NCI-H774 (cell line): ENCODE data around the gene GDF9.

ENCODE experiments used
- DNase-seq: peaks from one replicate; lab custom pipeline; 2025; lab: John Stamatoyannopoulos, UW

The GDF9 gene

GRCh38 chr5:132820162-132820754 lies 46.0 kb downstream of the GDF9 start:
- peak; percentile 76 for DNase-seq

GRCh38 chr5:132819468-132819867 lies 46.8 kb downstream of the GDF9 start:
- no peak for DNase-seq

GRCh38 chr5:132817011-132817410 lies 49.3 kb downstream of the GDF9 start:
- DNase-seq: no peak

- no peak for DNase-seq
Observed at GRCh38 chr5:132816554-132816953, 49.7 kb downstream of the GDF9 start.

- no peak for DNase-seq
Observed at GRCh38 chr5:132816083-132816482, 50.2 kb downstream of the GDF9 start.

- no peak for DNase-seq
Observed at GRCh38 chr5:132815454-132815853, 50.8 kb downstream of the GDF9 start.

GRCh38 chr5:132814503-132815294 lies 51.6 kb downstream of the GDF9 start:
- DNase-seq: no peak

GRCh38 chr5:132813599-132814502 lies 52.4 kb downstream of the GDF9 start:
- DNase-seq: no peak

GRCh38 chr5:132812781-132813598 lies 53.3 kb downstream of the GDF9 start, which contains the start of gene SOWAHA:
SOWAHA (plus strand) TSS chr5:132813302; CDS start chr5:132813622, 320 bp downstream.
- peak; percentile 15 for DNase-seq

- no peak for DNase-seq
Observed at GRCh38 chr5:132812123-132812765, 54.0 kb downstream of the GDF9 start.
